ENCODE data around the gene PKP1.

Gene PKP1

DNA sequence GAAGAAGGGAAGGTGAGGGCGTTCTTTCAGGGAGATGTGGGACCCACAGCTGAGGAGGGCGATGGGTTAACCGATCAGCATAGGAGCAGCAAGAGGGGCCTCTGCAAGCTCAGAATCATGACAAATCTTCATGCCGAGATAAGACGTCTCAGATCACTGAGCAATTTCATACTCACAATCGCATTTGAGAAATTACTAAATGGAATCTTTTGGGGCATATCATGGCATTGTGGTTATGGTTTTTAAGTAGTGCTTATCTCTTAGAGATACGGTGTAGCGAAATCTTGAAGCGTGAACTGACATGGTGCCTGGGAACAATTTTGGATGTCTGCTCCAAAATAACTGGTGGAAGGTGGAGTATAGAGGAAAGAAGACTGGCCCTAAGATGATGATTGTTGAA is 88.0 kb downstream of the PKP1 start:
- no peak for DNase-seq (ENCODE audit: low read depth)

DNA sequence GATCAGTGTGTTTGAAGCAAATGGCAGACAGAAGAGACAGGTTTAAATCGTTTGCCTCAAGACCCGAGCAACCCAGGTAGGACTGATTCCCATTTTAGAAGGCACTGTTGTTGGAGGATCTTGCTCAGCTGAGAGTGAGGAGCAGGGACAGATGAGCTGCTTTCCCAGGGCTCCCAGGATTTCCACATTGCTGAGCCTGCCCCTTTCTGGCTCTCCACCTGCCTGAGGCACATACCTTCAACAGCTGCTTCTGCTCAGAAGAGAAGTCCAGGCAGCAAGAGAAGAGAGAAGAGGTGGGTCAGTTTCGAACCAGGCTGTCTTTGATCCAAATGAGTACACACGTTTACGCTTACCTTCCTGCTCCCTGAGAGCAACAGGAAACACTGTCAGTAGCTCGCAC is 88.5 kb downstream of the PKP1 start:
- DNase-seq (ENCODE audit: low read depth), result no peak

DNA sequence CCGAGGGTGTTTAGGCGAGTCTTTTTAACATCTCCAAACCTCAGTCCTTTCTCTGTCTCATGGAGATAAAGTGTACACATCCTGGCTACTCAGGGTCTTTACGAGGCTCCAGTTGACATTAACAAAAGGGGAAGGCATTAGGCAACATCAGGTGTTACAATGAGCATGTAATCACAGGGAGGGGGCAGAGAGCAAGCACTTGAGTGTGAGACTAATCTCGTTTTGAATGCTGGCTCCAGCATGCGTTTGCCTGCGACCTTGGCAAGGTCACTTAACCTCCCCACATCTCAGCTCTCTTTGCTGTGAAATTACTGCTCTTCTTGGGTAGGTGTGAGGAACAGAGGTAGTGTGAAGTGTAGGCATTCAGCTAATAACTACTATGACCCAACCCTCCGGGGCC is 91.1 kb downstream of the PKP1 start:
- no peak for DNase-seq (ENCODE audit: low read depth)

- DNase-seq (ENCODE audit: low read depth), result no peak
These were observed 91.9 kb downstream of the PKP1 start for GRCh38 chr1:201375169-201375568.

DNA sequence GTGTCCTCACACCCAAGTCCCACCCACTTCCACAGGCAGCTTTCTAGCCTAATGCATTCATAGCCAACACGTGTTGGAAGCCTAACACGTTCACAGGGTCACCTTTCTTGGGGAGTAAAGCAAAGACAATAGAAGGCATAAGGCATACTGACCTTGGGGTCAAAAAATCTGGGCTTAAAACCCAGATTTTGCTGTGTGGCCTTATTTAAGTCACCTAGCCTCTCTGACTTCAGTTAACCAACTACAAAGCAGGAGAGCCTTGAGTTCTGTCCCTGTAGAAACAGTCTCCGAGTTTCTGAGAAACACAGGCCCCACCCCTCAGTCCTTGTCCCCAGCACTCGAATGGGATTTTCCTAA is 92.8 kb downstream of the PKP1 start:
- DNase-seq (ENCODE audit: low read depth), result no peak

- no peak for DNase-seq (ENCODE audit: low read depth)
These were observed 93.4 kb downstream of the PKP1 start for GRCh38 chr1:201376464-201377374.

DNA sequence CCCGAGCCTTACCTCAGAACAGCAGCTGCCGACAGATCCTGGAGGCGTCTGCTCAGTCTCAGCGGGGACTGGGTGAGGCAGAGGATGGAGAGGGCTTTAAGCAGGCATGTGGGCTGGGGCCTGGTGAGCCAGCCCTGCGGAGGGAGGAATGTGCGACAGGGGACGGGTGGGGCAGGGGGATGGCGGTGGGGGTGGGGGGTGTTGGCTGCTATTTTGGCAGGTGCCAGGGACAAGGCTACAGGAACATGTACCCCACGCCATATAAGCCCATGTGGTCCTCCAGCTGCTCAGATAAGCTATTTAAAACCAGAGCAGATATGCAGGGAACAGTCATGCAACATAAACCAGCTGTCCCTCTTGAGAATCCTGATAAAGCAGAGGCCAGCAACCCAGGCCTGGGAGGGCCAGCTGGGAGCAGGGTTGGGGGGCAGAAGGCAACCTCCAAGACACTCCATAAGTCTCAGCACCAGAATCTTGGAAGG is 94.3 kb downstream of the PKP1 start, which contains the start of gene TNNT2:
TSS of gene TNNT2 (minus strand) at position 70 of the 482 bp plus-strand sequence. CDS start 4,426 bp downstream, outside the sequence.
- DNase-seq (ENCODE audit: low read depth), result no peak

DNA sequence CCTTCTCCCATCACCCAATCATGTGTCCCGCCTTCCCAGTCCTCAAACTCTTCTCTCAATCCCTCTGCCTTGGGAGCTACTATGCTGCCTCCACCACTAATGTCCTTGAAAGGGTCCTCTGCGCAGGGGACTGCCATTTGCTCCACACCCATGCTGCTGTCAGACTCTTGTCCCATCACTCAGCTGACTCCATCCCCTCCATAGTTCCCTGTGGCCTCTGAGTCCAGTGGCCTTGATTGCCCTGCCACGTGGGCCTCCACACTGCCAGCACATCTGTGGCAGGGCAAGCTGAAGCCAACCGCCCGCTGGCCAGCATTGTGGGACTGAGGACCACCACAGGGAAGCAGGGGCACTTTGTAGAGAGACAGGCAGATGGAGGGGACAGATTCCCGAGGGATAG is 95.5 kb downstream of the PKP1 start:
- DNase-seq (ENCODE audit: low read depth), result no peak

GRCh38 chr1:201379733-201380242 is 96.5 kb downstream of the PKP1 start:
- no peak for DNase-seq (ENCODE audit: low read depth)

DNA sequence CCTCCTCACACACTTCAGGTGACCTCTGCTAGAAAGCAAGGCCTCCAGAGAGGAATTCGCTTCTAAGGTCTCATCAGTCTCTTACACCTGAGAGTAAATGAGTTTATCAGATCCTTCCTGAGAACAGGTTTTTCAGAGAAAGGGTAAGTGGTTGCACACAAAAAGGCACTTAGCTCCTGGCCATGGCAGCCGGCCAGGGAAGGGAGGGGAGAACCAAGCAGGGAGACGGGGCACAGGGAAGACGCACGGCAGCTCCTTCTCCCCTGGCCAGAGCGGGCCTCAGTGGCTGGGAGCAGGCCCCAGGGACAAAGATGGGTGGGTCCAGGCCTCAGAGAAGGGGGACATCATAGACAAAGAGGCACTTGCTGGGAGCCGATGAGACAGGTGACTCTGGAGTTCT is 97.8 kb downstream of the PKP1 start:
- no peak for DNase-seq (ENCODE audit: low read depth)

All from stimulated activated CD8-positive, alpha-beta memory T cell treated with anti-CD3 and anti-CD28 coated beads, Interleukin-12 subunit alpha, Interleukin-12 subunit beta, amount 100 ng/mL, for 1 hour (primary cell).